Progenitor cell of endocrine pancreas (in vitro differentiated cells): ENCODE results near the gene VWC2L. TPM values are rescaled to one million over a fixed set of nuclear protein-coding genes. Genes with fewer than 3 reads are reported as not detected.

Experiments
- DNase-seq: peaks from one replicate; pipeline ENCODE4 v3.0.0; 2021; ENCODE audit warnings: low spot score; ENCODE audit not compliant: unreplicated experiment
- H3K27ac Mint-ChIP-seq: 2 replicates; pipeline ENCODE4 v1.8.0; 2021; ENCODE audit warnings: mild to moderate bottlenecking, moderate library complexity, mixed read lengths
- H3K27me3 Mint-ChIP-seq: 2 replicates; pipeline ENCODE4 v1.8.0; 2021; ENCODE audit warnings: mixed read lengths
- H3K36me3 Mint-ChIP-seq: 2 replicates; pipeline ENCODE4 v1.8.0; 2022; ENCODE audit warnings: mixed read lengths; ENCODE audit not compliant: insufficient read depth
- H3K4me1 Mint-ChIP-seq: 2 replicates; pipeline ENCODE4 v1.8.0; 2021; ENCODE audit warnings: low read depth, mixed read lengths
- H3K4me3 Mint-ChIP-seq: 2 replicates; pipeline ENCODE4 v1.8.0; 2021; ENCODE audit warnings: low read depth, mild to moderate bottlenecking, moderate library complexity, mixed read lengths
- H3K9me3 Mint-ChIP-seq: 2 replicates; pipeline ENCODE4 v1.8.0; 2021; ENCODE audit warnings: low read depth, mixed read lengths
- total RNA-seq: library from RNA; stranded (reverse); gene quantifications from 2 replicates; pipeline ENCODE4 v1.2.1, GENCODE V29; 2021
- TF ChIP-seq, protein P1 (sequence below): fragments of 200-600 bp; sonication (generic); IDR thresholded peaks from one replicate; pipeline ENCODE4 v1.5.0; 2021; ENCODE audit warnings: antibody characterized with exemption, mild to moderate bottlenecking; ENCODE audit not compliant: unreplicated experiment

VWC2L gene
- total RNA-seq, 1 donor from 2014 or later: not detected

DNA sequence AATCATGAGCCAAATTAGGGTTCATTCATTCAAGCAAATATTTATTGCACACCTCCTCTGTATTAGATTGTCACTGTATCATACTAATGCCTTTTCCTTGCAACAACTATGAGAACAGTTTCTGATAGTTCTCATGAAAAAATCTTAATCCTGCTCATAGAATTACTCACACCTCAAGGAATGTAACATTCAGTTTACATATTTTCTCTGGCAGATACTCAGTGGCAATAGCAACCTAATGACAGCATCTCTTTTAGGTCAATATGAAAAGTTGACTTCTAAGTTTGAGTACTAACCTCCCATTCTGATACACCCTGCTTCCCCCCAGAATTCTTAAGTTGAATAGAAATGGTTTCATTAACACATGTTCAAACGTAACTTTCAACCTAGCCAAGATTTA is 132.0 kb downstream of the VWC2L start:
- peaks cover 1% of the 10 kb centered on the region for H3K4me1 Mint-ChIP-seq
- no peak overlapping the region for H3K27ac Mint-ChIP-seq
- no peak for DNase-seq
- no peaks in the 10 kb centered on the region for H3K36me3 Mint-ChIP-seq
- H3K27me3 Mint-ChIP-seq: no peaks in the 10 kb centered on the region
- no peaks in the 10 kb centered on the region for H3K9me3 Mint-ChIP-seq
- TF ChIP-seq, protein P1, sequence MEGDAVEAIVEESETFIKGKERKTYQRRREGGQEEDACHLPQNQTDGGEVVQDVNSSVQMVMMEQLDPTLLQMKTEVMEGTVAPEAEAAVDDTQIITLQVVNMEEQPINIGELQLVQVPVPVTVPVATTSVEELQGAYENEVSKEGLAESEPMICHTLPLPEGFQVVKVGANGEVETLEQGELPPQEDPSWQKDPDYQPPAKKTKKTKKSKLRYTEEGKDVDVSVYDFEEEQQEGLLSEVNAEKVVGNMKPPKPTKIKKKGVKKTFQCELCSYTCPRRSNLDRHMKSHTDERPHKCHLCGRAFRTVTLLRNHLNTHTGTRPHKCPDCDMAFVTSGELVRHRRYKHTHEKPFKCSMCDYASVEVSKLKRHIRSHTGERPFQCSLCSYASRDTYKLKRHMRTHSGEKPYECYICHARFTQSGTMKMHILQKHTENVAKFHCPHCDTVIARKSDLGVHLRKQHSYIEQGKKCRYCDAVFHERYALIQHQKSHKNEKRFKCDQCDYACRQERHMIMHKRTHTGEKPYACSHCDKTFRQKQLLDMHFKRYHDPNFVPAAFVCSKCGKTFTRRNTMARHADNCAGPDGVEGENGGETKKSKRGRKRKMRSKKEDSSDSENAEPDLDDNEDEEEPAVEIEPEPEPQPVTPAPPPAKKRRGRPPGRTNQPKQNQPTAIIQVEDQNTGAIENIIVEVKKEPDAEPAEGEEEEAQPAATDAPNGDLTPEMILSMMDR: no peak
- no peak overlapping the region for H3K4me3 Mint-ChIP-seq

DNA sequence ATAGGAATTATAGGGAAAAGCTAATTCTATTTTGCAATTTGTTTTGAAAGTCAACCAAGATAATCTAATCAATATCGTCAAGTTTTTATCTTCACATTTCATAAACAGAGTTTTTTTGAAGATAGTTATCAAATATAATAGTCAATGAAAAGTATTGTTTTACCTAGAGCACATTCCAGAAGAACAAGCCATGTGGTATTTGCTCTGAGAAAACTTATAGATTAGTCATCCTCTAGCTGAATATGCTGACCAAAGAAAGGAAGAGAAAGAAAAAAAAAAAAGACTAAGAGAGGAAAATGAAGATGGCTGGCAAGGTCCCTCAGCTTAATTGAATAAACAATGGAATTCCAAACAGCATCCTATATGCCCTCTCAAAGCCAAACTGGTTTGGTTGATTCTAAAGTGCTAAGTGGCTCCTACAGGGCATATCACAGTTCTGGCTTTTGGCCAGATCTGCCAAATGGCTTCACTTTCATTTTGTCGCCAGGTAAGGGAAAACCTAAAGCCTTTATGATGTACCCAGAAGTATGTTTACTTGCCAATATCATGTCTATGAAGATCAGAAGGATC is 132.6 kb downstream of the VWC2L start:
- Mint-ChIP-seq H3K9me3 (no peaks in the 10 kb centered on the region), H3K27ac (no peak overlapping the region), H3K4me1 (peaks cover 1% of the 10 kb centered on the region), H3K27me3 (no peaks in the 10 kb centered on the region), H3K36me3 (no peaks in the 10 kb centered on the region), H3K4me3 (no peak overlapping the region)
- no peak for DNase-seq
- TF ChIP-seq, protein P1: no peak

DNA sequence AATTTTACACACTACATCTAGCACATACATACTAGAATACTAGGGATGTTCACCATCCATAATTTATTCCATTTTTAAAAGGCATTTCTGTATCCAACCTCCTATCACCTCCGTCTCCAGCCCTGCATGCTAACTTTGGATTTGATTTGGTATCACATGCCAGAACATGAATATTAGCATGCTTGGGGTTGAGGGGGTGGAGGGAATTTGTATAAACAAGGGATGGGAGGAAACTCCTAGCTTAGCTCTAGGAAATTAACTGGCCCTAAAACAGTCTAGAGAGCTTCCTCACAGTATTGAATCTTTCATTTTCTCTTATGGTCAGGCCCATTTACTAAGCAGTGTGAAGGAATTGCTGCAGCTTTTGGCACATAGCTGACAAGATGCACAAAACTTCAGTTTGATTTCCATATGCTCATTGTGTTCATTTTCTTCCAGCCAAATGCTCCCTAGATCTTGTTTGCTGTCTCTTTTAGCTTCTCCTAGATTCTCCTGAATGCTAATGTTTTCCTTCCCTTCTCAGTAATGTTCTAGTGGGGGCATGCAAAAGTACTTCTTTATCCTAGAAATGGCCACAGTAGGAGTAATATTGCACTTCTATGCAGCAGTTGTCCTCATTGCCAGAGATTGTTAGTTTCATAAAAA is 135.2 kb downstream of the VWC2L start:
- Mint-ChIP-seq H3K36me3 (no peaks in the 10 kb centered on the region), H3K27ac (no peak overlapping the region), H3K9me3 (no peaks in the 10 kb centered on the region), H3K27me3 (no peaks in the 10 kb centered on the region), H3K4me1 (peaks cover 1% of the 10 kb centered on the region), H3K4me3 (no peak overlapping the region)
- TF ChIP-seq, protein P1: no peak
- no peak for DNase-seq

DNA sequence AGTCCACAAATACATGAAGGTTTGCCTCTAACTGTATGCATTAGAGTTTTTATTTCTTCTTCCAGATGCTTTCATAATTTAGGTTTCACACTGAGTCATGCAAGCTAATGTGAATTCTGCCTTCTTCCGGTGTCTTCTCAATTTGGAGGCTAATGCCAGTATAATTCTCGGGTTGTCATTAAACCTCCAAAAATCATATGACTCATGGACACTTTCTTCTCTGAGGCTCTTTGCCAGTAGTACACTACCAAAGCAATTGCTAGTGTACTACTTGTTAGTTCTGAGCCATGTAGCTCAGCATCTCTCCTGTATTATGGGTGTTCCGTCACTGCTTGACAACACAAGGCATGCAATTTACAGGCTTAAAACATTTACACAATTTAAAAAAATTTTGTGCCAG is 137.1 kb downstream of the VWC2L start:
- TF ChIP-seq, protein P1: no peak
- H3K36me3 Mint-ChIP-seq: no peaks in the 10 kb centered on the region
- H3K27me3 Mint-ChIP-seq: no peaks in the 10 kb centered on the region
- DNase-seq: no peak
- H3K4me3 Mint-ChIP-seq: no peak overlapping the region
- H3K27ac Mint-ChIP-seq: no peak overlapping the region
- H3K4me1 Mint-ChIP-seq: no peaks in the 10 kb centered on the region
- no peaks in the 10 kb centered on the region for H3K9me3 Mint-ChIP-seq

DNA sequence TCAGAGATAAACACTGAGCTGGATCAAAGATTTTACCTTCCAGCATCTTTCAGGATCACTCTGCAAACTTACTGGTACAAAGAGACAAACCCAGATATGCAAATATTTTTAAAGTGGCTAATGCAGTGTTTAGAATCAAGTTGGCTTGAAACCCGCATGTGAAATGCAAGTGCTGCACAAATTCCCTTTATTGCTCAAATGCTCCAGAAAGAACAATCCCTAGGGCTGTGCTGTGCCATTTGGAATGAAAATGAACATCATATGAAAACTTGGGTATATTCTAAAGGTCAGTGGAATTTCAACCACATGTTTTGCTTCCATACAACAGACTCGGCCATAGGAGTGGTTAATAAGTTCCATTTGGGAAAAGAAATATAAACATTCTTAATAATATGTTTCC is 139.1 kb downstream of the VWC2L start:
- TF ChIP-seq, protein P1: no peak
- Mint-ChIP-seq H3K27ac (no peak overlapping the region), H3K4me3 (no peak overlapping the region), H3K4me1 (no peaks in the 10 kb centered on the region), H3K36me3 (peaks cover 1% of the 10 kb centered on the region), H3K27me3 (no peaks in the 10 kb centered on the region), H3K9me3 (no peaks in the 10 kb centered on the region)
- DNase-seq: no peak
